DOHH2 (cell line): Measurements from ENCODE around the gene PLEKHG2.

ENCODE experiments used
- H3F3A ChIP-seq: fragments of 200-600 bp; sonication (generic), shearing (Covaris generic); 2 replicates; pipeline ENCODE4 v1.6.0; 2016; ENCODE audit warnings: antibody characterized with exemption, mild to moderate bottlenecking; ENCODE audit not compliant: control insufficient read depth, insufficient read depth
- H3K27ac ChIP-seq: fragments of 200-600 bp; sonication (generic); 2 replicates; pipeline ENCODE4 v1.5.1; 2014; ENCODE audit warnings: low read depth, mild to moderate bottlenecking, low read length, moderate library complexity
- H3K27me3 ChIP-seq: fragments of 200-600 bp; sonication (generic); 2 replicates; pipeline ENCODE4 v1.6.1; 2014; ENCODE audit warnings: mild to moderate bottlenecking, low read length, mixed read lengths; ENCODE audit not compliant: control insufficient read depth
- H3K36me3 ChIP-seq: fragments of 200-600 bp; sonication (generic); 2 replicates; pipeline ENCODE4 v1.6.1; 2014; ENCODE audit warnings: mild to moderate bottlenecking, low read length, moderate library complexity, mixed read lengths; ENCODE audit not compliant: control insufficient read depth
- H3K4me1 ChIP-seq: fragments of 200-600 bp; sonication (generic); 2 replicates; pipeline ENCODE4 v1.6.1; 2014; ENCODE audit warnings: mild to moderate bottlenecking, low read length, mixed read lengths; ENCODE audit not compliant: control insufficient read depth
- H3K4me2 ChIP-seq: fragments of 200-600 bp; sonication (generic); 2 replicates; pipeline ENCODE4 v1.6.0; 2014; ENCODE audit warnings: mild to moderate bottlenecking, low read length, moderate library complexity
- H3K4me3 ChIP-seq: fragments of 200-600 bp; sonication (generic); 2 replicates; pipeline ENCODE4 v1.5.1; 2014; ENCODE audit warnings: mild to moderate bottlenecking, low read length, mixed read lengths
- H3K79me2 ChIP-seq: fragments of 200-600 bp; sonication (generic); 2 replicates; pipeline ENCODE4 v1.6.1; 2014; ENCODE audit warnings: mild to moderate bottlenecking, low read length, mixed read lengths; ENCODE audit not compliant: control insufficient read depth
- H3K9me2 ChIP-seq: fragments of 200-600 bp; sonication (generic); replicated peaks from 2 replicates; pipeline ENCODE4 v1.6.1; 2014; ENCODE audit warnings: mild to moderate bottlenecking, low read length, mixed read lengths; ENCODE audit not compliant: control insufficient read depth
- H3K9me3 ChIP-seq: fragments of 200-600 bp; sonication (generic); 2 replicates; pipeline ENCODE4 v1.6.1; 2014; ENCODE audit warnings: antibody characterized with exemption, low read length, mixed read lengths; ENCODE audit not compliant: control insufficient read depth, insufficient read depth
- H4K20me1 ChIP-seq: fragments of 200-600 bp; sonication (generic); 2 replicates; pipeline ENCODE4 v1.6.0; 2014; ENCODE audit warnings: low read depth, mild to moderate bottlenecking, antibody characterized with exemption, low read length, moderate library complexity; ENCODE audit not compliant: control insufficient read depth, insufficient read depth
- EZH2phosphoT487 ChIP-seq: fragments of 200-600 bp; sonication (generic); IDR thresholded peaks from 2 replicates; pipeline ENCODE4 v1.6.1; 2017; ENCODE audit warnings: borderline replicate concordance, mild to moderate bottlenecking, antibody characterized with exemption, low read length, moderate library complexity, mixed read lengths
- TF ChIP-seq, protein P1 (sequence below): fragments of 200-600 bp; sonication (generic); IDR thresholded peaks from one replicate; pipeline ENCODE4 v1.5.1; 2014; ENCODE audit warnings: antibody characterized with exemption, mild to moderate bottlenecking, low read depth, low read length; ENCODE audit not compliant: poor library complexity, severe bottlenecking

The PLEKHG2 gene

DNA sequence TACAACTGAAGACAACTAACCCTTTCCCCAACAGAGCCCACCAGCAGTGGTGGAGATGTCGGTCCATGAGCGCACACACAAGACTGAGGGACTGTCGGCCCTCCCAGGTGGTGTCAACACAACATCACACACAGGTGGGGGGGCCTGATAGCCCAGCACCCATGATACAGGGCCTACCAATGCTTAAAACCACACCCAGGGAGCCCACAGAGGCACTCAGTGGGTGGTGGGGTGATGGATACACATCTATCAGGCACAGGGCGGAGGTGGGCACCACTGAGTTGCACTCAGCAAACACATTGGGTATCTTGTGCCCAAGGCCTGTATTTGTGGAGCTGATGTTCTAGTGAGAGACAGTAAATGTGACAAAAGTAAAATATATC, 12.8 kb upstream of the PLEKHG2 start:
- Histone ChIP-seq H3K4me3 (no peak overlapping the region), H4K20me1 (no peaks in the 10 kb centered on the region), H3K27me3 (no peaks in the 10 kb centered on the region), H3K4me1 (peaks cover 74% of the 10 kb centered on the region), H3K4me2 (0 out of 2 replicates have a peak overlapping the region, but pooled peaks have one; percentile 27), H3K9me3 (no peaks in the 10 kb centered on the region), H3K9me2 (no peaks in the 10 kb centered on the region), H3K79me2 (peaks cover 15% of the 10 kb centered on the region; the same call in 1 of the 2 replicates), H3K36me3 (peaks cover 14% of the 10 kb centered on the region; the same call in 1 of the 2 replicates), H3F3A (peaks cover 26% of the 10 kb centered on the region), H3K27ac (peak overlapping the region; percentile 97)
- TF ChIP-seq, protein P1, sequence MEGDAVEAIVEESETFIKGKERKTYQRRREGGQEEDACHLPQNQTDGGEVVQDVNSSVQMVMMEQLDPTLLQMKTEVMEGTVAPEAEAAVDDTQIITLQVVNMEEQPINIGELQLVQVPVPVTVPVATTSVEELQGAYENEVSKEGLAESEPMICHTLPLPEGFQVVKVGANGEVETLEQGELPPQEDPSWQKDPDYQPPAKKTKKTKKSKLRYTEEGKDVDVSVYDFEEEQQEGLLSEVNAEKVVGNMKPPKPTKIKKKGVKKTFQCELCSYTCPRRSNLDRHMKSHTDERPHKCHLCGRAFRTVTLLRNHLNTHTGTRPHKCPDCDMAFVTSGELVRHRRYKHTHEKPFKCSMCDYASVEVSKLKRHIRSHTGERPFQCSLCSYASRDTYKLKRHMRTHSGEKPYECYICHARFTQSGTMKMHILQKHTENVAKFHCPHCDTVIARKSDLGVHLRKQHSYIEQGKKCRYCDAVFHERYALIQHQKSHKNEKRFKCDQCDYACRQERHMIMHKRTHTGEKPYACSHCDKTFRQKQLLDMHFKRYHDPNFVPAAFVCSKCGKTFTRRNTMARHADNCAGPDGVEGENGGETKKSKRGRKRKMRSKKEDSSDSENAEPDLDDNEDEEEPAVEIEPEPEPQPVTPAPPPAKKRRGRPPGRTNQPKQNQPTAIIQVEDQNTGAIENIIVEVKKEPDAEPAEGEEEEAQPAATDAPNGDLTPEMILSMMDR: no peak
- TF ChIP-seq EZH2phosphoT487: no peak

- H3K9me2 ChIP-seq: no peaks in the 10 kb centered on the region
- H3K27me3 ChIP-seq: no peaks in the 10 kb centered on the region
- peak overlapping the region; percentile 97 for H3K27ac ChIP-seq
- peak overlapping the region; percentile 27; the same call in 1 of the 2 replicates for H3K4me2 ChIP-seq
- TF ChIP-seq EZH2phosphoT487: no peak
- TF ChIP-seq, protein P1: no peak
- peaks cover 15% of the 10 kb centered on the region for H3K79me2 ChIP-seq
- H3F3A ChIP-seq: peaks cover 30% of the 10 kb centered on the region
- H3K4me1 ChIP-seq: peaks cover 78% of the 10 kb centered on the region
- H3K9me3 ChIP-seq: no peaks in the 10 kb centered on the region
- H3K36me3 ChIP-seq: peaks cover 14% of the 10 kb centered on the region; the same call in 1 of the 2 replicates
- no peak overlapping the region for H3K4me3 ChIP-seq
- H4K20me1 ChIP-seq: no peaks in the 10 kb centered on the region
These were observed 12.4 kb upstream of the PLEKHG2 start for GRCh38 chr19:39400061-39400460.

DNA sequence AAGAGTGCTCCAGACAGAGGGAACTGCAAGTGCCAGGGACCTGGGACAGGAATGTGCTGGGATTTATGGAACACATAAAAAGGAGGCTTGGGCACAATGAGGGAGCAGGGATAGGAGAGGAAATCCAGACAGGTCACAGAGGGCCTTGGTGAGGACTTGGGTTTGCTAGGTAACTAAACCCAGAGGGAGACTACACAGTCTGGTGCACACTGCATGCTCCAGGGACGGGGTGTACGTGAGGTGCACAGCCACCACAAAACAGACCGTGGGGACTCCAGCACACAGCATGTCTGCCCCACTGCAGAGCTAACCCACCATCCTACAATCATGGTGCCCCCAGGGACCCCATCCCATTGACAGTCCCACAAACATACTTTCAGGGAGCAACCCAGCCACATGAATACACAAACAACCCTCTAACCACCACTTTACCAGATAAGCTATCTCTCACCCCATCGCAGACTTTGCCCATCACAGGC, 11.4 kb upstream of the PLEKHG2 start:
- Histone ChIP-seq H3K36me3 (peaks cover 14% of the 10 kb centered on the region; the same call in 1 of the 2 replicates), H3K27ac (peak overlapping the region; percentile 97), H3K4me2 (peak overlapping the region; percentile 97), H3K9me2 (no peaks in the 10 kb centered on the region), H3F3A (peaks cover 39% of the 10 kb centered on the region), H3K4me1 (peaks cover 88% of the 10 kb centered on the region), H3K9me3 (no peaks in the 10 kb centered on the region), H3K27me3 (no peaks in the 10 kb centered on the region), H3K79me2 (peaks cover 20% of the 10 kb centered on the region), H4K20me1 (no peaks in the 10 kb centered on the region), H3K4me3 (peak overlapping the region; percentile 99)
- TF ChIP-seq, protein P1: no peak
- no peak for TF ChIP-seq EZH2phosphoT487
